T-cell (primary cell): ENCODE measurements around the gene KRTAP4-9. TPM values are rescaled to one million over a fixed set of nuclear protein-coding genes. Genes with fewer than 3 reads are reported as not detected.
"Not testable (repeated sequence)": the region's sequence is repeated elsewhere in the genome, so short reads cannot be mapped to it uniquely, and the experiment has no call there.

Source experiments
- ATAC-seq, 4 experiments: fragments of 200-7000 bp in 3 of 4; fragments of 150-1000 bp in 1 of 4; cut with Tn5 transposase; replicated peaks in 1 of 4; 1 replicate in 3 of 4; 2 replicates in 1 of 4; pipeline ENCODE4 v1.10.0; 2021; ENCODE audit warnings: moderate library complexity in 3 of 4, mild to moderate bottlenecking in 2 of 4, moderate number of reproducible peaks in 1 of 4
- CTCF ChIA-PET, 2 donors: fragments of 300-600 bp; sonication (Branson Sonifier 250); formaldehyde crosslinking; loops; one replicate each; lab custom pipeline; 2022; ENCODE audit warnings: antibody characterized with exemption in 2 of 2; lab: Charles Lee
- POLR2A ChIA-PET, 2 donors: fragments of 300-600 bp; sonication (Branson Sonifier 250); formaldehyde crosslinking; loops; one replicate each; lab custom pipeline; 2022; ENCODE audit warnings: antibody characterized with exemption in 2 of 2; lab: Charles Lee
- DNase-seq, 35 experiments: peaks; one replicate each; pipeline versions ENCODE4 v3.0.0 to v3.0.0-alpha.2; 2013 to 2023
- H3K27ac ChIP-seq: one replicate; pipeline ENCODE4 v1.5.1; 2013; ENCODE audit warnings: low read length
- H3K27me3 ChIP-seq, 2 experiments: replicated peaks in 1 of 2; 1 replicate in 1 of 2; 2 replicates in 1 of 2; pipeline versions ENCODE4 v1.6.1 to v1.7.0; 2013; ENCODE audit warnings: low read length in 1 of 2, mixed read lengths in 1 of 2; ENCODE audit not compliant: control insufficient read depth in 2 of 2, insufficient read depth in 2 of 2; ENCODE audit errors: extremely low read depth in 1 of 2
- H3K36me3 ChIP-seq, 2 donors: 1 replicate in 1 of 2; 2 replicates in 1 of 2; pipeline versions ENCODE4 v1.6.1 to v1.7.0; 2013; ENCODE audit warnings: low read length in 1 of 2; ENCODE audit not compliant: control insufficient read depth in 2 of 2, insufficient read depth in 1 of 2; ENCODE audit errors: extremely low read depth in 1 of 2
- H3K4me1 ChIP-seq, 2 experiments: 1 replicate in 1 of 2; 2 replicates in 1 of 2; pipeline versions ENCODE4 v1.6.1 to v1.7.0; 2013; ENCODE audit warnings: low read length in 2 of 2, mixed read lengths in 1 of 2; ENCODE audit not compliant: insufficient read depth in 2 of 2, control insufficient read depth in 1 of 2; ENCODE audit errors: extremely low read depth in 1 of 2
- H3K4me3 ChIP-seq, 2 donors: 1 replicate in 1 of 2; 2 replicates in 1 of 2; pipeline versions ENCODE4 v1.5.1 to v1.7.0; 2013; ENCODE audit warnings: mild to moderate bottlenecking in 2 of 2, low read length in 1 of 2, moderate library complexity in 1 of 2; ENCODE audit not compliant: control insufficient read depth in 1 of 2; ENCODE audit errors: extremely low read depth in 1 of 2
- H3K9me3 ChIP-seq: 2 replicates; pipeline ENCODE4 v1.7.0; 2013
- H3K27ac Mint-ChIP-seq, 2 donors: one replicate each; pipeline ENCODE4 v1.8.0; 2020 to 2021; ENCODE audit warnings: mild to moderate bottlenecking in 2 of 2, mixed read lengths in 2 of 2
- H3K27me3 Mint-ChIP-seq, 2 donors: one replicate each; pipeline ENCODE4 v1.8.0; 2021 to 2022; ENCODE audit warnings: mixed read lengths in 2 of 2
- H3K36me3 Mint-ChIP-seq: one replicate; pipeline ENCODE4 v1.8.0; 2021; ENCODE audit warnings: mixed read lengths
- H3K4me1 Mint-ChIP-seq, 3 donors: one replicate each; pipeline ENCODE4 v1.8.0; 2020 to 2022; ENCODE audit warnings: mixed read lengths in 3 of 3, mild to moderate bottlenecking in 1 of 3
- H3K4me3 Mint-ChIP-seq, 3 donors: one replicate each; pipeline ENCODE4 v1.8.0; 2020 to 2022; ENCODE audit warnings: mild to moderate bottlenecking in 3 of 3, mixed read lengths in 3 of 3, moderate library complexity in 3 of 3
- H3K9me3 Mint-ChIP-seq, 3 donors: one replicate each; pipeline ENCODE4 v1.8.0; 2020 to 2022; ENCODE audit warnings: mixed read lengths in 3 of 3
- WGBS: methylation state at CpG from one replicate; pipeline ENCODE4 v1.1.5; 2013; ENCODE audit warnings: missing lambda C conversion rate; ENCODE audit not compliant: insufficient coverage; 5-methylcytosine and 5-hydroxymethylcytosine counted together
- total RNA-seq, 35 experiments: library from RNA in 6 of 35; stranded (reverse) in 6 of 35; fragments of 120-200 nt in 1 of 35; gene quantifications; one replicate each; pipeline versions ENCODE4 v1.2.1 to v1.2.4 and lab custom pipeline; 2013 to 2026

Gene KRTAP4-9
- total RNA-seq, 5 donors from 2014 or later (not counting 1 experiment from before 2014, with no cell fraction given): not detected

DNA sequence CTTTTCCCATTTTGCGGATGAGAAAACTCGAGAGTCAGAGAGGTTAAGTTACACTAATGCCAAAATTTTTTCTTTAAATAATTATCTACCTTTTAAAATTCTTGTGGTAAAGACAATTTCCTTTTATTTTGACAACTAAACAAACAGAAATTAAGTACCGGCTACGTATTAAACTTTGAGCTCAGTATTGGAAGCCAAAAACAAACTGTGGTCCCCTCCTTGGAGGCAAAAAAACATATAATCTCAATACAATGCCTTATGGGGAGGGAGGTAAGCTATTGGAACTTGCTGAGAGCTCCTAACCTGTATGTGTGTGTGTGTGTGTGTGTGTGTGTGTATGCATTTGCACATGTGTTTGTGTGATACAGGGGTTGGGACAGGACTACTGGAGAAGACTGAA is 41.7 kb upstream of the KRTAP4-9 start:
- H3K36me3 ChIP-seq: no peaks in the 10 kb centered on the region
- no peaks in the 10 kb centered on the region for H3K4me1 ChIP-seq
- CTCF ChIA-PET: no interaction called here
- no peaks in the 10 kb centered on the region for H3K9me3 ChIP-seq
- Mint-ChIP-seq H3K27ac (no peak overlapping the region), H3K36me3 (no peaks in the 10 kb centered on the region), H3K27me3 (peaks cover 26 to 31% of the 10 kb centered on the region in 2 donors), H3K4me1 (peaks cover 0 to 4% (median 0%) of the 10 kb centered on the region in 3 donors), H3K9me3 (no peaks in the 10 kb centered on the region), H3K4me3 (no peak overlapping the region)
- H3K27me3 ChIP-seq: peaks cover 3 to 4% of the 10 kb centered on the region in 2 experiments
- WGBS: no CpG with 5 or more reads among the region's 4 CpGs
- no peak for DNase-seq
- POLR2A ChIA-PET: no interaction called here
- H3K4me3 ChIP-seq: no peak overlapping the region
- no peak overlapping the region for H3K27ac ChIP-seq
- ATAC-seq: no peak

DNA sequence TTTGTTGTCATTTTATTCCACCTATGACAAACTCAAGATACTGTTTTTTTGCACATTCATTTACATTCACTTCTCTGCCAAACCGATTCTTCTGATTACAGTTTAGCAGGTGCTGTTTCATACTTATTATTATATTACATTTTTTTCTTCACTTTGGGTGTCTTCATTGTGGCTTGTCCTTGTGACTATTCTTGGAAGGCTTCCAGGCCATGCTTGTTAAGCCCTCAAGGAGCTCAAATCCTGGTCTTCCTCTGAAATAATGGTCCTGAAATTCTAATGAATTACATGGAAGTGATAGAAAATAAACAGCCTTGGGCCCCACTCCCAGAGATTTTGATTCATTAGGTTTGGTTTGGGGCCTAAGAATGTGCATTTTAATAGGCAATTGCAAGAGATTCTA is 40.9 kb upstream of the KRTAP4-9 start:
- ChIA-PET CTCF (no interaction called here), POLR2A (no interaction called here)
- Mint-ChIP-seq H3K36me3 (no peaks in the 10 kb centered on the region), H3K4me1 (peaks cover 0 to 2% (median 0%) of the 10 kb centered on the region in 3 donors), H3K4me3 (no peak overlapping the region), H3K9me3 (no peaks in the 10 kb centered on the region), H3K27ac (no peak overlapping the region), H3K27me3 (peaks cover 18 to 23% of the 10 kb centered on the region in 2 donors)
- DNase-seq: no peak
- Histone ChIP-seq H3K4me3 (no peak overlapping the region), H3K36me3 (no peaks in the 10 kb centered on the region), H3K9me3 (no peaks in the 10 kb centered on the region), H3K4me1 (no peaks in the 10 kb centered on the region), H3K27me3 (peaks cover 2 to 3% of the 10 kb centered on the region in 2 experiments), H3K27ac (no peak overlapping the region)
- ATAC-seq: no peak
- no CpG with 5 or more reads among the region's 1 CpG for WGBS

DNA sequence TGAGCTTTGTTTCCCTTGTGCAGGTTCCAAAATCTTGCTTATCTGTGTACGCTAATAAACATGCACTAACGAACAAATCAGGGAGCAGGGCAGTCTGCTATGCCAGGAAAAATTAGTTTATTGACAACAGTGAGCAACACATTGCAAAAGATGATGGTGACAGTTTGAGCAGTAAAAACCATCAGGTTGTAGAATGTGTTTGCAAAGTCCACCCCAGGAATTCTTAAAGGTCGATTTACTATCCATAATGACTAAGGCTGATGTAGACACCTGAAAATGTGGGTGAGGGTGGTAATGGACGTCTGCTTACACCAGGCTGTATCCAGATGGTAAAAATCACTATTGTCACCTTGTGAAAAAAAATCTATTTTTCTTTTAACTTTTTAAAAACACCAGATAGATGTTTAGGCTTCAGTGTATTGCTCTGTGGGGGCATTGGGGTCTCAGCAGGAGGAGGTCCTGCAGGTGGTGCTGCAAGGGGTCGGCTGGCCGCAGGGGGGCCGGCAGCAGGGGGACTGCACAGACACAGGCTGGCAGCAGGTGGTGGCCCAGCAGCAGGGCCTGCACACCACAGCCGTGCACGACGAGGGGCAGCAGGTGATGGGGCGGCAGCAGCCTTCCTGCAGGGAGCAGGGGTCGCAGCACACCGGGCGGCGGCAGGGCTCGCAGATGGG is 40.0 kb upstream of the KRTAP4-9 start:
- H3K36me3 ChIP-seq, H3K9me3 ChIP-seq, H3K27ac ChIP-seq, H3K4me3 ChIP-seq, H3K9me3 Mint-ChIP-seq, ATAC-seq, DNase-seq, H3K4me1 Mint-ChIP-seq, POLR2A ChIA-PET, H3K27me3 ChIP-seq, H3K36me3 Mint-ChIP-seq, H3K27ac Mint-ChIP-seq, H3K4me1 ChIP-seq, H3K4me3 Mint-ChIP-seq: not testable (repeated sequence)
- WGBS: 100% methylated on average over 2 of the region's 16 CpGs
- H3K27me3 Mint-ChIP-seq: peaks cover 14 to 17% of the 10 kb centered on the region in 2 donors
- CTCF ChIA-PET: interaction anchor here in 1 of 2 donors (0.5 kb wide), 1 partner anchor 125 kb away, joined by 3 read pairs; no protein-coding TSS in a partner anchor

DNA sequence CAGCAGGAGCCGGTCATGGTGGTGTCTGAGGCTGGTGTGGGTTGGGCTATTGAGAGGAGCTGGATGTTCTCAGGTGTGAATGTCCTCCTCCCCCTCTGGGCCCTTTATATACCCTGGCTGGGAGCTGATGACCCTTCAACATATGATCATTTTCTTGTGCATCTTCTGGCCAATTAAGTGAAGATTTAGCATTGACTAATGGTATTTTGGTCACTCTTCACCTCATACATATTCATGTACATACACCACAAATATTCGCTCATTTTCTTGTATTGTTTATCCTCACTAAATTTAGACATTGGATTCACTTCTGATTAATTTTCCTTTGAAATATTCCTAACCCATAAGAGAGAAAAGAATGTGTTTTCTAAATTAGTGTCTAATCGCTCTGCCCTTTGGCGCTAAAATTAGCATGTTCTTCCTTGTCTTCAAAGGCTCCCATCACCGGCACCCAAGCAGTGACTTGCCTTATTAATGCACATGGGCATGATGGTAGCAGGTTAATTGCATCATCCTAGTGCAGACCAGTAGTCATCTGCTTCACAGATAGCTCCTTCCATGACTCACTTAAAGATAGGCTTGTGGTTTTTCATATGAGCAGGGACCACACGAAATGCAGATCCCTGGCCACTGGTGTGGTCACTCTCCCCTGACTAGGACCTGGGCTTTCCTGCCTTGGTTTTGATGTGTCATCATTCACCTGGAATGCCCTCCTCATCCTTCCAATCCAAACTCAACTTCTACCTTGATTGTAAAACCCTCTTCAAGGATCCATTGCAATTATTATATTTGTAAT is 39.2 kb upstream of the KRTAP4-9 start, which contains the start of gene KRTAP2-4:
Gene KRTAP2-4, minus strand, starts transcription at position 51 of the 796 bp plus-strand sequence. Its CDS starts 34 bp downstream, at position 17.
- ChIA-PET CTCF (no interaction called here), POLR2A (no interaction called here)
- Histone ChIP-seq H3K9me3 (no peaks in the 10 kb centered on the region), H3K4me1 (no peaks in the 10 kb centered on the region), H3K36me3 (no peaks in the 10 kb centered on the region), H3K4me3 (no peak within 1 kb of the TSS), H3K27ac (no peak within 1 kb of the TSS), H3K27me3 (no peaks in the 10 kb centered on the region)
- Mint-ChIP-seq H3K27ac (no peak within 1 kb of the TSS), H3K9me3 (no peaks in the 10 kb centered on the region), H3K4me3 (no peak within 1 kb of the TSS), H3K36me3 (no peaks in the 10 kb centered on the region), H3K4me1 (no peaks in the 10 kb centered on the region), H3K27me3 (peaks cover 7 to 8% of the 10 kb centered on the region in 2 donors)
- ATAC-seq (no peak), DNase-seq (no peak)
- 96% methylated on average over 4 of the region's 6 CpGs for WGBS

DNA sequence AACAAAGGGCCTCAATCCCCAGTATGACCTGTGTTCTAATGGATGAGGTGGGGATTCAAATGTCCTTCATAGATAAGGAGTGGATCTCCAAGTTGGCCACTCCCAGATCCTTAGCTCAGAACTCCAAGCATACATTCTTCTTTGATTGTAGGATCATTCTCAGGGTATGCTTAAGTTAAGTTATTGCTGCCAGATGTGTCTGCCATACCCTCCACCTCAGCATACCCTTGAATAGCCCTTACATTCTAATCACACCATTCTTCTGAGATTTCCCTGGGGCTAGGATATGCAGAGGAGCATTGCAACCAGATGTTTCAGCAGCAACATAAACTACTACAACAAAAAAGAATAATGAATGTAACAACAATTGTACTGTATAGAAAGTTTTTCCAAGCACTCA is 37.9 kb upstream of the KRTAP4-9 start:
- Mint-ChIP-seq H3K36me3 (no peaks in the 10 kb centered on the region), H3K4me1 (no peaks in the 10 kb centered on the region), H3K27me3 (peaks cover 0 to 2% of the 10 kb centered on the region in 2 donors), H3K4me3 (no peak overlapping the region), H3K27ac (no peak overlapping the region), H3K9me3 (no peaks in the 10 kb centered on the region)
- no peak for DNase-seq
- no peaks in the 10 kb centered on the region for H3K36me3 ChIP-seq
- no peaks in the 10 kb centered on the region for H3K9me3 ChIP-seq
- H3K27ac ChIP-seq: no peak overlapping the region
- H3K27me3 ChIP-seq: no peaks in the 10 kb centered on the region
- H3K4me3 ChIP-seq: no peak overlapping the region
- H3K4me1 ChIP-seq: no peaks in the 10 kb centered on the region
- ChIA-PET POLR2A (interaction anchor here in 1 of 2 donors (0.7 kb wide), 1 partner anchor 15 kb away, joined by 3 read pairs; no protein-coding TSS in a partner anchor), CTCF (no interaction called here)
- no peak for ATAC-seq

DNA sequence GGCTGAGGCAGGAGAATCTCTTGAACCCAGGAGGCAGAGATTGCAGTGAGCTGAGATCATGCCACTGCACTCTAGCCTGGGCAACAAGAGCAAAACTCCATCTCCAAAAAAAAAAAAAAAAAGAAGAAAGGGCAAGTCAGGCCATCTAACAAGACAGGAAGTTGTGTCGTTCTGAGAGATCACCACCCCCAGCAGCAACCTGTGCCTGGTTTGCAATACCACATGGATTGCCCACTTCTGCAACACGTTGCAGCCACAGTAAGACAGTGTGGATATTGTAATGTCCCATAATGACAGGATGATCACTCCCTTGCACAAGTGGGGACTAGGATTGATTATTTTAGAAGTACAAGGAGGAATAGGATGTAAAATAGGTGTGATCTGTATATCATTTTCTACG is 36.2 kb upstream of the KRTAP4-9 start:
- DNase-seq (no peak), ATAC-seq (no peak)
- Histone ChIP-seq H3K27ac (no peak overlapping the region), H3K36me3 (no peaks in the 10 kb centered on the region), H3K27me3 (no peaks in the 10 kb centered on the region), H3K4me1 (no peaks in the 10 kb centered on the region), H3K9me3 (no peaks in the 10 kb centered on the region), H3K4me3 (no peak overlapping the region)
- H3K4me3 Mint-ChIP-seq: no peak overlapping the region
- WGBS: 100% methylated on average over 1 of the region's 3 CpGs
- peaks cover 0 to 3% of the 10 kb centered on the region in 2 donors for H3K27me3 Mint-ChIP-seq
- H3K36me3 Mint-ChIP-seq: no peaks in the 10 kb centered on the region
- H3K9me3 Mint-ChIP-seq: no peaks in the 10 kb centered on the region
- H3K27ac Mint-ChIP-seq: no peak overlapping the region
- no peaks in the 10 kb centered on the region for H3K4me1 Mint-ChIP-seq
- ChIA-PET POLR2A (no interaction called here), CTCF (no interaction called here)
